Ureter (tissue), 1 donor: ENCODE measurements around the gene ADARB2. TPM values are rescaled to one million over a fixed set of nuclear protein-coding genes. Genes with fewer than 3 reads are reported as not detected.
"Not testable (repeated sequence)": the region's sequence is repeated elsewhere in the genome, so short reads cannot be mapped to it uniquely, and the experiment has no call there.

Source experiments
- DNase-seq: peaks from one replicate; pipeline ENCODE4 v3.0.0-alpha.2; 2020; ENCODE audit warnings: low spot score
- total RNA-seq: library from RNA; stranded (reverse); gene quantifications from one replicate; pipeline ENCODE4 v1.2.4, GENCODE V29; 2023
- donor health status: DM: yes; HTN: yes; CAD: no.

The ADARB2 gene
- total RNA-seq, 1 donor from 2014 or later: not detected

GRCh38 chr10:1240341-1240775, 497.0 kb downstream of the ADARB2 start:
- DNase-seq: no peak

- DNase-seq: no peak
Measured at GRCh38 chr10:1233031-1233430, 504.3 kb downstream of the ADARB2 start.

- DNase-seq: no peak
Measured at GRCh38 chr10:1232164-1232911, 505.0 kb downstream of the ADARB2 start.

DNA sequence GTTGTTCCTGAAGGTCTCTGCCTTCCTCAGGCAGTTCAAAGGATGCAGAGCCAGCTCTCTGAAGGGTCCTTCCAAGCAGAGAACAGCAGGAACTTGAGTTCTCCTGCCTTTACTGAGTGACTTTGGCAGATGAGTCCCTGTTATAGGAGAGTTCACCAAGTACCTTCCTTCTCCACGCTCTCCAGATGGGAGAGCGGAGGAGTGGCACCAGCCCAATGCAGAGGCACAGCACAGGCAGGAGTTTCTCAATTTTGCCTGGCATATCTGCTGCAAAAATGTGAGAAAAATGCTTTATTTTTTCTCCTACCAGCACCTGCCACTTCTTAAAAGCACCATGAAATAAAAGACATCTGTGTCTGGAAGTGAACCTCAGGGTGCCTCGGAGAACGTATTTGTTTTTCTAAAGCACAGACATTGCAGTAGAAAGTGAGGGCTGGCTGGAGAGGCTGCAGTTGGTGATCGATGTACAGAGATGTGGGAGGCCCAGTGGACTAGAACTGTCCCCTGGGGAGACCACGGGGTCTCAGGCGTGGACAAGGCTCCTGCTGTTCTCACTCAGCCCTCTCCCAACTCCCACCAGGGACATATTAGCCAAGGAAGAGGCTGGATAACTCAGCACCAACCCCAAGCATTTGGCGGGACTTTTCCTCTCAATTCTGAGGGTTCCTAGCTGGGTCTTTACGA, 506.6 kb downstream of the ADARB2 start:
- no peak for DNase-seq

DNA sequence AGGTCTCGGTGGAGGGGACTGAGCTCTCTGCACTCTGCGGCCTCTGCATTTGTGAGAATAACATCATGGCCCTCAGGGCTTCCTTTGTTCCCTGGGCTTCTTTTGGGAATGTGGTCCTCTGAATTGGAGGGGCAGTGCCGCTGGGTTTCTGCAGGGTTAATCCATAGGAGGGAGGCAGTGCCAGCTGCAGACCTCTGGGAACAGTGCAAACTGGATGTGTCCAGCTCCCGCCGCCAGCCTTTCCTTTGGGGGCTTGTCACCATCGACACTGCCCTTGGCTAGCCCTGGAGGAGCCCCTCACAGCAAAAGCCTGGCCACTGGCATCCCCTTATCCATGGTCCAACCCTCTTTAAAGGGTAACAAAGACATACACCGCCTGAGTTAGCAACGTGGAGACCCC, 507.2 kb downstream of the ADARB2 start:
- no peak for DNase-seq

- no peak for DNase-seq
Measured at GRCh38 chr10:1229574-1229973, 507.8 kb downstream of the ADARB2 start.

DNA sequence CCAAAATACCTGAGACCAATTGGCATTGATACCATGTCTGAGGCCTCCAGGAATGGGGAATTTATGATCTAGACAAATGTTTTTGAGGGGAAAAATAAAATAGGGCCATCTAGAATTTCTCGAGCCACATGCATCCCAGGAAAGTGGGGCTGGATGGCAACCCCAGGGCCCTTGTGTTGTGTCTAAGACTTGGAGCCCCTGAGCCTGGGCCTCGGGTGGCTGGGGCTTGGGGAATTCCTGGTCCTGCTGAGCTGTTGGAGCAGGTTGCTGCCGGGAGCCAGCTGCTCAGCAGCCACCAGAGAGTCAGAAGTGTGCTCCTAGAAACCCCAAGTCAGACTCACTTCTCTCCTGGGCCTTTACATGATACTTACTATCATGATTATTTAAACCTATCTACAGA, 508.2 kb downstream of the ADARB2 start:
- DNase-seq: no peak

DNA sequence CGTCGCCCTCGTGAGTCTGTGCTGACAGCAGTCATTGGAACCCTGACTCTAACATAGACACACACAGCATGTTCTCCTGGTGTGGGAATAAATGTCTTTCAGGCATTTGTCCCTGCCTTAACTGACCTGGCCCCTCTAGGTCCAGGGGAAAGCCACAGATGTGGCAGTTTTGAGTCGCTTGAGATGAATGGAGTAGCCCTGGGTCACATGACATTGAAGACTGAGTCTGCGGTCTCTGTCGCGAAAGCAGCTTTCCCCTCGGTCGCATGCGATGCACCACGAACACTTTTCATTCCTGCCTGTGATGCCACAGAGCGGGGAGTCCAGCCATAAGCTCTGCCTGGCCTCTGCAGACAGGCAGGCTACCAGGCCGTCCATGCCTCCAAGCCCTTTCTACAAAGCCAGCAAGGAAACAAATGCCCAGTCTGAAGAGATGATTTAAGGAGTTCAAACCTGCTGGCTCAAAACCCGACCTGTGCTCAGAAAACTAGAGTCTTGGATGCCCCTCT, 508.8 kb downstream of the ADARB2 start:
- DNase-seq: no peak

GRCh38 chr10:1227510-1228402, 509.6 kb downstream of the ADARB2 start:
- no peak for DNase-seq

DNA sequence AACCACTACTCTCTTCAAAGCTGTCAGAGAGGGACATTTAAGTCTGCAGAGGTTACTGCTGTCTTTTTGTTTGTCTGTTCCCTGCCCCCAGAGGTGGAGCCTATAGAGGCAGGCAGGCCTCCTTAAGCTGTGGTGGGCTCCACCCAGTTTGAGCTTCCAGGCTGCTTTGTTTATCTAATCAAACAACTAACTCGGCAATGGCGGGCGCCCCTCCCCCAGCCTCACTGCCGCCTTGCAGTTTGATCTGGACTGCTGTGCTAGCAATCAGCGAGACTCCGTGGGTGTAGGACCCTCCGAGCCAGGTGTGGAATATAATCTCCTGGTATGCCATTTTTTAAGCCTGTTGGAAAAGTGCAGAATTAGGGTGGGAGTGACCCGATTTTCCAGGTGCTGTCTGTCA, 510.4 kb downstream of the ADARB2 start:
- DNase-seq: not testable (repeated sequence)

DNA sequence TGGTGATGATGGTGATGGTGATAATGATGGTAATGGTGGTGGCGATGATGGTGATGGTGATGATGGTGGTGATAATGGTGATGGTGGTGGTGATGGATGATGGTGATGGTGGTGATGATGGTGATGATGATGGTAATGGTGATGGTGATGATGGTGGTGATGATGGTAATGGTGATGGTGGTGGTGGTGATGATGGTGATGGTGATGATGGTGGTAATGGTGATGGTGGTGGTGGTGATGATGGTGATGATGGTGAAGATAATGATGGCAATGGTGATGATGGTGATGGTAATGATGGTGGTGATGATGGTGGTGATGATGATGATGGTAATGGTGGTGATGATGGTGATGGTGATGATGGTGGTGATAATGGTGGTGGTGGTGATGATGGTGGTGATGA, 517.5 kb downstream of the ADARB2 start:
- DNase-seq: not testable (repeated sequence)

GRCh38 chr10:1217661-1218060, 519.7 kb downstream of the ADARB2 start:
- DNase-seq: no peak

- DNase-seq: no peak
Measured at GRCh38 chr10:1217237-1217587, 520.1 kb downstream of the ADARB2 start.

GRCh38 chr10:1216574-1217236, 520.6 kb downstream of the ADARB2 start:
- no peak for DNase-seq

GRCh38 chr10:1215862-1216573, 521.3 kb downstream of the ADARB2 start:
- DNase-seq: no peak

DNA sequence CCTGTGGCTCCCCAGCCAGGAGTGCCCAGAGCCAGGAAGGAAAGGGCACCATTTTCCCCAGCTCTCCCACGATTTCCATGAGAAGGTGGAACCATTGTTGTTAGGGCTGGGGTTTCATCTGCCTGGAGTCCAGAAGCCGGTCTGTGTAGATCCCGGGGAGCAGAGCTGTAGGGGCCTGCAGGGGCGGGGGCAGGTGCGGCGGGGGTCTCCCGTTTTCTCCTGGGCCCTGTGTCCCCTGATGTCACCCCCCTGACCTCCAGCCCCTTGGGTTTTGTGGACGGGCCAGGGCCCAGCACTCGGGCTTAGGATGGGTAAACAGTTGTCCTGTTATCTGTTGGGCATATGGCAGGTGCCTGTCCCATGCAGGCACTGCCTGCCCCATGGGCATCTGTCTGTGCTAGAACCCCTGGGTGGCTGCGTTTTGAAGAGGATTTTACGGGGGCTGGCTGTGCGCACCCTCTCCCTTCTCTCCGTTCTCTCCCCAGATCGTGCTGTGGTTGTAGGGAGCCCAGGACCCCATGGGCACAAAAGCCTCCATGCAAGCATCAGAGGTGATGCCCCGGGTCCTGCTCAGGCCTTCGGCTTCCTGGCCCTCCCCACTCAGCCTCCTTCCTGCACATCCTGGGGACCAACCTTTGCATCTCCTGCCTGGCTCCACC, 522.3 kb downstream of the ADARB2 start:
- DNase-seq: no peak

GRCh38 chr10:1214071-1214675, 523.2 kb downstream of the ADARB2 start:
- DNase-seq: no peak

GRCh38 chr10:1213252-1214070, 523.9 kb downstream of the ADARB2 start:
- DNase-seq: no peak

GRCh38 chr10:1212571-1213141, 524.7 kb downstream of the ADARB2 start:
- DNase-seq: no peak
